Mesenchymal stem cell (in vitro differentiated cells and primary cell): Measurements from ENCODE around the gene MS4A14.

Experiments used
- DNase-seq: peaks from one replicate; pipeline ENCODE4 v3.0.0-alpha.2; 2013
- H2AFZ ChIP-seq: one replicate; pipeline ENCODE4 v1.6.1; 2013; ENCODE audit warnings: low read depth, mild to moderate bottlenecking, control low read depth, inconsistent platforms, low read length, moderate library complexity
- H2AK5ac ChIP-seq: 2 replicates; pipeline ENCODE4 v1.6.1; 2013; ENCODE audit warnings: low read length, moderate library complexity, mild to moderate bottlenecking, inconsistent platforms; ENCODE audit not compliant: severe bottlenecking
- H2BK120ac ChIP-seq: one replicate; pipeline ENCODE4 v1.6.1; 2013; ENCODE audit warnings: low read depth, mild to moderate bottlenecking, inconsistent platforms, low read length, moderate library complexity
- H2BK12ac ChIP-seq, 2 experiments: one replicate each; pipeline ENCODE4 v1.6.1; 2013; ENCODE audit warnings: inconsistent platforms in 2 of 2, low read length in 2 of 2, mild to moderate bottlenecking in 2 of 2, moderate library complexity in 2 of 2, control low read depth in 1 of 2
- H2BK15ac ChIP-seq: one replicate; pipeline ENCODE4 v1.6.1; 2013; ENCODE audit warnings: mild to moderate bottlenecking, low read depth, inconsistent platforms; ENCODE audit not compliant: poor library complexity, severe bottlenecking
- H2BK5ac ChIP-seq: 2 replicates; pipeline ENCODE4 v1.6.1; 2013; ENCODE audit warnings: low read depth, mild to moderate bottlenecking, low read length, control low read depth, inconsistent platforms; ENCODE audit not compliant: poor library complexity, severe bottlenecking
- H3K14ac ChIP-seq, 2 experiments: one replicate each; pipeline ENCODE4 v1.6.1; 2013; ENCODE audit warnings: inconsistent platforms in 2 of 2, low read length in 2 of 2, control low read depth in 1 of 2, mild to moderate bottlenecking in 1 of 2, moderate library complexity in 1 of 2
- H3K18ac ChIP-seq, 2 experiments: one replicate each; pipeline ENCODE4 v1.6.1; 2013; ENCODE audit warnings: inconsistent platforms in 2 of 2, low read length in 2 of 2, control low read depth in 1 of 2, low read depth in 1 of 2, mild to moderate bottlenecking in 1 of 2
- H3K23ac ChIP-seq, 2 experiments: one replicate each; pipeline ENCODE4 v1.6.1; 2013; ENCODE audit warnings: inconsistent platforms in 2 of 2, low read length in 2 of 2, mild to moderate bottlenecking in 2 of 2, moderate library complexity in 2 of 2, control low read depth in 1 of 2
- H3K27ac ChIP-seq: 2 replicates; pipeline ENCODE4 v1.5.1; 2013; ENCODE audit warnings: mild to moderate bottlenecking, moderate library complexity, low read length, control low read depth, inconsistent platforms; ENCODE audit not compliant: poor library complexity, severe bottlenecking
- H3K27me3 ChIP-seq, 2 experiments: 2 replicates each; pipeline versions ENCODE4 v1.6.1 to v1.7.0; 2013; ENCODE audit warnings: low read length in 2 of 2, mild to moderate bottlenecking in 2 of 2, moderate library complexity in 2 of 2, control low read depth in 1 of 2, inconsistent platforms in 1 of 2; ENCODE audit not compliant: control insufficient read depth in 1 of 2, insufficient read depth in 1 of 2
- H3K36me3 ChIP-seq, 2 experiments: 2 replicates each; pipeline versions ENCODE4 v1.6.1 to v1.7.0; 2013; ENCODE audit warnings: low read length in 2 of 2, control low read depth in 1 of 2, inconsistent platforms in 1 of 2, low read depth in 1 of 2, mild to moderate bottlenecking in 1 of 2; ENCODE audit not compliant: insufficient read depth in 2 of 2, control insufficient read depth in 1 of 2
- H3K4ac ChIP-seq, 2 experiments: one replicate each; pipeline ENCODE4 v1.6.1; 2013; ENCODE audit warnings: inconsistent platforms in 2 of 2, low read length in 2 of 2, mild to moderate bottlenecking in 2 of 2, moderate library complexity in 2 of 2, control low read depth in 1 of 2, low read depth in 1 of 2
- H3K4me1 ChIP-seq: 2 replicates; pipeline ENCODE4 v1.6.1; 2013; ENCODE audit warnings: low read depth, low read length, control low read depth; ENCODE audit not compliant: control insufficient read depth, insufficient read depth
- H3K4me2 ChIP-seq: 2 replicates; pipeline ENCODE4 v1.6.1; 2013; ENCODE audit warnings: low read length, mild to moderate bottlenecking, inconsistent platforms; ENCODE audit not compliant: poor library complexity, severe bottlenecking
- H3K4me3 ChIP-seq, 2 experiments: 2 replicates each; pipeline versions ENCODE4 v1.5.1 to v1.7.0; 2013; ENCODE audit warnings: low read length in 2 of 2, mild to moderate bottlenecking in 2 of 2, control low read depth in 1 of 2, low read depth in 1 of 2; ENCODE audit not compliant: insufficient read depth in 1 of 2
- H3K79me1 ChIP-seq: replicated peaks from 2 replicates; pipeline ENCODE4 v1.6.1; 2013; ENCODE audit warnings: mild to moderate bottlenecking, control low read depth, low read length, inconsistent platforms; ENCODE audit not compliant: poor library complexity, severe bottlenecking
- H3K9ac ChIP-seq: 2 replicates; pipeline ENCODE4 v1.7.0; 2013; ENCODE audit warnings: mild to moderate bottlenecking, low read length, moderate library complexity
- H3K9me3 ChIP-seq: 2 replicates; pipeline ENCODE4 v1.7.0; 2013; ENCODE audit warnings: mild to moderate bottlenecking, low read length; ENCODE audit not compliant: control insufficient read depth
- H4K8ac ChIP-seq: one replicate; pipeline ENCODE4 v1.6.1; 2013; ENCODE audit warnings: inconsistent platforms, mild to moderate bottlenecking, low read length, moderate library complexity
- H4K91ac ChIP-seq: one replicate; pipeline ENCODE4 v1.6.1; 2013; ENCODE audit warnings: mild to moderate bottlenecking, low read length, inconsistent platforms
- WGBS: methylation state at CpG from one replicate; pipeline ENCODE4 v1.1.7; 2013; ENCODE audit warnings: mixed read lengths; 5-methylcytosine and 5-hydroxymethylcytosine counted together

The MS4A14 gene

GRCh38 chr11:60370811-60371298, 25.4 kb upstream of the MS4A14 start:
- no peak overlapping the region for H2BK15ac ChIP-seq
- no peak overlapping the region for H3K9ac ChIP-seq
- DNase-seq: peak; percentile 69
- H3K9me3 ChIP-seq: no peaks in the 10 kb centered on the region
- no peak overlapping the region for H2BK12ac ChIP-seq
- no peak overlapping the region for H3K4me2 ChIP-seq
- H3K4me3 ChIP-seq: no peak overlapping the region
- H2BK120ac ChIP-seq: no peak overlapping the region
- H2BK5ac ChIP-seq: no peak overlapping the region
- no peaks in the 10 kb centered on the region for H3K79me1 ChIP-seq
- no peak overlapping the region for H2AFZ ChIP-seq
- H2AK5ac ChIP-seq: no peak overlapping the region
- peak overlapping the region; percentile 55 for H3K27ac ChIP-seq
- WGBS: 7% methylated on average over 5 of the region's 5 CpGs
- no peak overlapping the region for H4K8ac ChIP-seq
- no peak overlapping the region for H4K91ac ChIP-seq
- H3K4me1 ChIP-seq: no peaks in the 10 kb centered on the region
- H3K14ac ChIP-seq: no peak overlapping the region
- H3K4ac ChIP-seq: no peak overlapping the region
- no peak overlapping the region for H3K23ac ChIP-seq
- no peaks in the 10 kb centered on the region for H3K27me3 ChIP-seq
- H3K18ac ChIP-seq: no peak overlapping the region
- H3K36me3 ChIP-seq: no peaks in the 10 kb centered on the region

- Histone ChIP-seq H3K36me3 (no peaks in the 10 kb centered on the region), H3K9ac (no peak overlapping the region), H3K4ac (no peak overlapping the region), H3K14ac (no peak overlapping the region), H4K91ac (no peak overlapping the region), H3K27ac (no peak overlapping the region), H3K18ac (no peak overlapping the region), H2BK120ac (no peak overlapping the region), H2BK5ac (no peak overlapping the region), H3K79me1 (no peaks in the 10 kb centered on the region), H3K9me3 (no peaks in the 10 kb centered on the region), H2BK12ac (no peak overlapping the region), H2AK5ac (no peak overlapping the region), H3K4me3 (no peak overlapping the region), H2BK15ac (no peak overlapping the region), H3K23ac (no peak overlapping the region), H2AFZ (no peak overlapping the region), H3K4me2 (no peak overlapping the region), H3K4me1 (no peaks in the 10 kb centered on the region), H3K27me3 (no peaks in the 10 kb centered on the region), H4K8ac (no peak overlapping the region)
- 100% methylated on average over 1 of the region's 3 CpGs for WGBS
- no peak for DNase-seq
These were observed 24.9 kb upstream of the MS4A14 start for GRCh38 chr11:60371386-60371785.

GRCh38 chr11:60371854-60372253, 24.4 kb upstream of the MS4A14 start:
- Histone ChIP-seq H3K9ac (no peak overlapping the region), H3K9me3 (no peaks in the 10 kb centered on the region), H2AK5ac (no peak overlapping the region), H4K8ac (no peak overlapping the region), H3K27me3 (no peaks in the 10 kb centered on the region), H3K14ac (no peak overlapping the region), H2AFZ (no peak overlapping the region), H3K4ac (no peak overlapping the region), H3K36me3 (no peaks in the 10 kb centered on the region), H2BK12ac (no peak overlapping the region), H2BK120ac (no peak overlapping the region), H3K18ac (no peak overlapping the region), H2BK5ac (no peak overlapping the region), H4K91ac (no peak overlapping the region), H3K4me3 (no peak overlapping the region), H3K4me1 (no peaks in the 10 kb centered on the region), H3K23ac (no peak overlapping the region), H3K27ac (no peak overlapping the region), H2BK15ac (no peak overlapping the region), H3K79me1 (no peaks in the 10 kb centered on the region), H3K4me2 (no peak overlapping the region)
- WGBS: 85% methylated on average over 1 of the region's 1 CpG
- no peak for DNase-seq

- Histone ChIP-seq H4K8ac (no peak overlapping the region), H3K23ac (no peak overlapping the region), H3K14ac (no peak overlapping the region), H3K4ac (no peak overlapping the region), H2BK120ac (no peak overlapping the region), H3K79me1 (no peaks in the 10 kb centered on the region), H3K27ac (no peak overlapping the region), H2BK15ac (no peak overlapping the region), H2AK5ac (no peak overlapping the region), H3K18ac (no peak overlapping the region), H3K4me2 (no peak overlapping the region), H4K91ac (no peak overlapping the region), H3K36me3 (no peaks in the 10 kb centered on the region), H3K9me3 (no peaks in the 10 kb centered on the region), H3K27me3 (no peaks in the 10 kb centered on the region), H3K9ac (no peak overlapping the region), H3K4me3 (no peak overlapping the region), H3K4me1 (no peaks in the 10 kb centered on the region), H2BK5ac (no peak overlapping the region), H2BK12ac (no peak overlapping the region), H2AFZ (no peak overlapping the region)
- 86% methylated on average over 3 of the region's 3 CpGs for WGBS
- DNase-seq: no peak
These were observed 23.5 kb upstream of the MS4A14 start for GRCh38 chr11:60372767-60373166.
